Jurkat, Clone E6-1 (cell line): ENCODE measurements around the gene ABCA13.
A peak's percentile ranks its signal among the peaks of the same experiment; 100 is the strongest.

Source experiments
- DNase-seq: peaks from one replicate; pipeline ENCODE4 v3.0.0-alpha.2; 2011; ENCODE audit warnings: low read depth, low spot score
- H3K4me3 ChIP-seq: 2 replicates; pipeline ENCODE4 v1.5.1; 2011; ENCODE audit warnings: mild to moderate bottlenecking, low read length, control low read depth, moderate library complexity

ABCA13 gene

DNA sequence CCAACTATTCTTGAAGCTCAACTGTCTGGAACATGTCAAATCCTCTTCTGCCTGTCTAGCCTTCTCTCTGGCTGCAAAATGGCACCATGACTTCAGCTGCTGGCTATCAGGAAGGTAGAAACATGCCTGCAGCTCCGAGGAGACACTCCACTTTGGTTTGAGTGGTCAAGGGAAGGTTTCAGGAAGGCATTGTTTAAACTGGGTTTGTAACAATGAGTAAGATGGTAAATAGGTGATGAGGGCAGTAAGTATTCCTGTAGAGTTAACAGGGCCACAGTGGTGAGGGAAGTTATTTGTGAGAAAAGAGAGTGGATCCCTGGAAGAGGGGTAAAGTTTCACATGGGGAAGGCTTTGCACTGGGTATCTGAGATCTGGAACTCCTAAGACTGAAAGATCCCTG lies 231.5 kb downstream of the ABCA13 start:
- no peak overlapping the region for H3K4me3 ChIP-seq
- DNase-seq = no peak

DNA sequence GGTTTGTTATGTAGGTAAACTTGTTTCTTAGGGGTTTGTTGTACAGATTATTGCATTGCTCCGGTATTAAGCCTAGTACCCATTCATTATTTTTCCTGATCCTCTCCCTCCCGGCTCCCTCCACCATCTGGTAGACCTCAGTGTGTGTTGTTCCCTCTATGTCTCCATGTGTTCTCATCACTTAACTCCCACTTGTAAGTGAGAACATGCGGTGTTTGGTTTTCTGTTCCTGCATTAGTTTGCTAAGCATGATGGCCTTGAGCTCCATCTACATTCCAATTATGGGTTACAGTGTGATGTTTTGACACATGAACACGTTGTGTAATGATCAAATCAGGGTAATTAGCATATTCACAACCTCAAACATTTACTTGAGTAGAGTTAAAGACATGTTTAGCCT lies 237.5 kb downstream of the ABCA13 start:
- no peak for DNase-seq
- no peak overlapping the region for H3K4me3 ChIP-seq

DNA sequence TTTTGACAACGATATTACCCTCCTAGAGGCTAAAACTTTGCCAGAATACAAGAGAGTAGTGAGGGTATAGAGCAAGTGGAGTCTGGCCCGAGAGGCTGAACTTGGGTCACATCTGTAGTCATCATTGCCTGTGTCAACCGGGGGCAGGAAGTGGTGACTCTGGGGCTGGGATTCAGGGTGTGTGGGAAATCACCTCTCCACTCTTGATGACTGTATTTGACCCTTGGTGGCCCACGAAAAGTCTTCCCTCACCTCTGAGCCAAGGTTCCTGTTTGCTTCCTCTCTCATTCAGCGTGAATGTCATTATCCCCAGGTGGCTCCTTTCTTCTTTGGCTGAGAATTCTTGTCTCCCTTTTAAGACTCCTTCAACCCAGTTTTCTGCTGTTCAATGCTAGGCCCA lies 240.4 kb downstream of the ABCA13 start:
- DNase-seq = no peak
- no peak overlapping the region for H3K4me3 ChIP-seq

DNA sequence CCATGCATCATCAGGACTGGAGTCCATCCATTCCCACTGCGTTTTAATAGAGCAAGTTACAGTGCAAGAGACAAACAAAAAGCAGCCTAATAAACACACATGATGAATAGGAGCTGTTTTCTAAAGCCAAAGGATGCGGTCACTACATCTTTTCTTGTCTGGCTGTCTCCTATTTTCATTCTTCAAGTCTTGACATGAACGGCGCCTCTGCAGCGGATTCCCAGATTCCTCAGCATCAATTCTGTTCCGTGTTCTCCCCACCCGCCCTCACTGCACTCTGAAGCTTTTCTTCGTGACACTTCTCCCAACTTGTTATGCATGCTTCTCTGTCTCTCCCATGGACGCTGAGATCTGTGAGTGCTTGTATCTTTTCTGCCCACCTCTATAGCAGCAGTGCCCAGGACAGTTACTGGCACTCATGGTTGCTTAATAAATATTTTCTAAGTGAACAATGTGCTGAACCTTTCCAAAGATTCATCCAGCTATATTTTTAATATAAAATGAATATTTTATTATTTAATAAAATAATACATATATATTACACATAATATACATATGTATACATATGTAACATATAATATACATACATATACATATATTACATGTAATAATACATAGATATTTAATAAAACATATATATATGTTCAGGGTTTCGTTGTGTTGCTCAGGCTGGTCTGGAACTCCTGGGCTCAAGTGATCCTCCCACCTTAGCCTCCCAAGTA lies 242.9 kb downstream of the ABCA13 start:
- DNase-seq = no peak
- no peak overlapping the region for H3K4me3 ChIP-seq

DNA sequence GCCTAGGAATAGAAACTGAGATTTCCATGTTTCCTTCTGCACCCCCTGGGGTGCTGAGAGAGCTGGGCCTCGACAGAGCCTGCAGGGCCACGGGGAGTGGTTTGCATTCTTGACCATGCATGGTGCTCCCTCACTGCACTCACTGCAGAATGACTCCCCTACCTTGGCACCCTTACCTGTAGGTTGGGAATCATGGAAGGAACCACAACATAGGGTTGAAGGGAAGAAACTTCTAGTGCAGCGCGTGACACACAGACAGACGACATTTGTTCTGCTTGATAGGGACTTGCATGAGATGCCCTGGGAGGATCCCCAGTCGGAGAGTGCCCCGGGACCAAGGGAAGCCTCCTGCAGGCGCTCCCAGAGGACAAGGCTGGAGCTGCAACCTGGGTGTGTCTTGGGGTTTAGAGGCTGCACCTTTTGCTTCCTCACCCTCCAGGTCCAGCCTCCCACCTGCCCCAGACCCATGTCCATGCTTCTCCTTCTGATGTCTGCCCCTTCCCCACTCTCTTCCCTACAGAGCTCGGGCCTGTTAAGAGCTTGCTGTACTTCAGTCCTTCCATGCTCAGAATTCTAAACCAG lies 245.2 kb downstream of the ABCA13 start:
- no peak overlapping the region for H3K4me3 ChIP-seq
- DNase-seq = no peak

DNA sequence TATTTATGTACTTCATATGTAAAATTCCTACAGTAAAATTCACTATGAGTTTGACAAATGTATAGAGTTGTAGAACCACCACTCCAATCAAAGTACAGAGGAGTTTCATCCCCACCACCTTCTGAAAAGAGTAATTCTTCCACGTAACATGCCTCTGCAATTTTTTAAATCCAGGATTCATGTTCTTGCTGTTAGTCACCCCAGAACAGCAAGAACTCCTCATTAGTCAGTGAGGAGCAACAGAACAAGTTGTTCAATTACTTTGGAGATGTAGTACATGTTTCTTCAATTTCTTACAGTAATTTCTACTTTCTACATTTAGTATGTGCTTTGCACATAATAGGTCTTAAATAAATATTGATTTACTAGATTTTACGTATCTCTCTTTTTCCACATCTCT lies 248.1 kb downstream of the ABCA13 start:
- DNase-seq = no peak

DNA sequence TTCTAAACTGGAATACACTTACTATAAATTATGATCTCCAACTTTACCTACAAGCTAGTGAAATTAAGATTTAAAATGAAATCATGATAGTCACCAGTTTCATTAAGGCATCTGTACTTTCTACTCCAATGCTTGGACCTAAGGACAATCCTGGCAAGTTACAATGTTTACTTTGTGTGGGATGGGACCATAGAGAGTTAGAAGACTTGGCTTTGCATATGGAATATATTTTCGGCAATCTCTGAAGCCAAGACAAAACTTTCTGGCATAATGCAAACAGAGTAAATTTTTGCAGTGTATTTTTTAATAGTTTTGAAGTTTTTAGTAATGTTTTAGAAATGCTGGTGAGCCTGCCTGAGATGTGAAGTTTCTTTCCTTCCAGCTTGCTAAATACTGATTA lies 248.9 kb downstream of the ABCA13 start:
- DNase-seq = no peak

More for the DNA sequence above, 248.1 kb downstream of the ABCA13 start:
- no peak overlapping the region for H3K4me3 ChIP-seq

DNA sequence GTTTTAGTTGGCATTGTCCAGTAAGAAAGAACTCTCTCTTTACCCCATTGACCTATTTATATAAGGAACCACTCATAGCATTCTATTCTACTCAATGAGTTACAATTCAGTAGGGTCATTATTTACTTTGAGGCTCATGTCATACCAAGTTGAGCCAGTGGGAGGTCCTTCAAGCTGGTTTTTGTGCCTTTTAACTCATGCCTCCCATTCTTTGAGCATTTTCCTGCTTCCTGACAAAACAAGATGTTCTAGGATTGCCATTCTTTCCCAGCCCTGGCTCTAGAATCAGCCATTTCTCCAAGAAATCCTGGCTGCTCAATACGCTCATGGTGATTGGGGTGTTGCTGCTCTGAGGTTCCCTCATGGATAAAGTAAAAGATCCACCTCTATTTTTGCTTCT lies 250.1 kb downstream of the ABCA13 start:
- no peak for DNase-seq
- H3K4me3 ChIP-seq = no peak overlapping the region

More for the DNA sequence above, 248.9 kb downstream of the ABCA13 start:
- no peak overlapping the region for H3K4me3 ChIP-seq

DNA sequence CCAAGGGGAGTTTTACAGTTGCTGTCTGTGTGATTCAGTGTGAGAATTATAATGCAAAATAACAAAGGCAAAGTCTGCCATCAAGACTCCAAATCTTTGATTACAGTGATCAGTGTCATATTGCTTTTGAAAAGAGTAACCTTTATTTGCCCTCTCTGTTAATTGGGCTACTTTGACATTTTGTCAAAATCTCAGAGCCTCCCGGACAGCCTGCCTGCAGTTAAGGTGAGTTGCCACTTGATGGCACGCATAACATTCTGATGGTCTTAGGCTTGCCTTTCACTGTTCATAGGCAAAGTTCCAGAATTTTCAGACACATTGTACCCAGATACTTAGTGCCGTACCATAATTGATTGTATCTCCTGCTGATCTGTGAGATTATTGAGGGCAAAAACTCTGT lies 253.5 kb downstream of the ABCA13 start:
- DNase-seq = peak; percentile 55
- no peak overlapping the region for H3K4me3 ChIP-seq

DNA sequence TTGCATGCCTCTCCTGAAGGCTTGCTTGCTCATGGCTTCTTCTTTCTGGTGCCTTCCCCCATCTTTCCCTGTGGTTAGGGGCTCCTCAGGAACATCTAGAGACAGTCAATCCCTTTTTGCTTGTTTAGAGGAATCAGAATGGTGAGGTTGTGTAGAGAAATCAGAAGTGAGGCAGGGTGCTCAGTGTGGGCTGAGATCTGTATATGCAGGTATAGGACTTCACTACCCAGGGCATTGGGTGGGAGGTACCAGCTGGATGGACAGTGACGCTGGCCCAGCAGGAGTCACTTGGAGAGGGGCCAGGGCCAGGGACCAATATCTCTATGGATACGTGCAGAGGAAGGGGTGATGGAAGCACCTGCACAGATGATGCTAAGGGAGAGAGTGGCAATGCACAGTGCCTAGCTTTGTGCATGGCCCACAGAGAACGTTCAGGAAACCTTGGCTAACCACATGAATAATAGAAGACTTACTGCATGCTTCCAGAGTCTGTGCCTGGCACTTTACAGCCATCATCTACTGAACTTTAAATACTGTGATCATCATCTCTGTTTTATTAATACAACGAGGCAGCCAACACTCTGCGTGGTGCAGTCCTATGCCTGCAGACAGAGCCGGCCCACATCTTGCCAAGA lies 255.2 kb downstream of the ABCA13 start:
- no peak overlapping the region for H3K4me3 ChIP-seq
- DNase-seq = peak; percentile 63

DNA sequence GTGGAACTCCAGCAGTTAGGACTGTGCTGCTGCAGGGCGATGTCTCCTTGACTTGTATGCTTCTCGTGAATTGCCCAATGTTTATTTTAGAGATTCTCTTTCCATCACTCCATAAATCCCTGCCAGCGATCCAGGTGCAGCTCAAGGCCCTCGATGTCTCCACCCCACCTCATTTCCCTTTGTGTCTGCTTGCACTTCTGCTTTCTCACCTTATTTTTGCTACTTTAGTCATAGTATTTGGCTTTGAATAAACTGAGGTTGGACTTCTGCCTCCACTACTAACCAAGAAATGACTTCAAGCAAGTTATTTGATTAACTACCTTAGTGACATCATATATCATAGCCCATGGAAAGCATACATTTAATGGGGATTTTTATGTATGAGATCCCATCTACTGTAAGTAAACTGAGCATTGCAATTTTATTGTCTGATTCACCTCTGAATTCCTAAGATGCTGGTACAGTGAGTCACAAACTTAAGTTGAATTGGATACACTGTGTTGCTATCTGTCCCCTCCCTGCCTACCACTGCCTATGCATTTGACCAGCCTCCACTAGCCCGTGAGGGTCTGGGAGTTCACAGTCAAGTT lies 255.8 kb downstream of the ABCA13 start:
- DNase-seq = no peak
- no peak overlapping the region for H3K4me3 ChIP-seq

DNA sequence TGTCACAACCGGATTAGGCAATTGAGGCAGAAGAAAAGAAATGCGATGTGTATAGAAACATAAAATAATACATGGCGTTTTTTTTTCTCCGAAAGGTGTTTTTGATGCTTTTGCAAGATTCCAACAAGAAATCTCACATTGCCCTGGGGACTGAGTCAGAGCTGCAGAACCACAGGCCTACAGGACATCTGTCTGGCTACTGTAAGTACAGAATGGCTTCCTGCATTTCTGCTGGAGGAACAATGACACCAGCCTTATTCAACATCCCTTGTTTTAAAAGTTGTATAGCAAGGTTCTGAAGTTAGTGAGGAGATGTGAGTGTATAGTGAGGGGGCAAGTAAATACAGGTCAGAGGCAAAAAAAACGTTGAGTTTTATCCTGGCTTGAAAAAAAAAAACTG lies 256.4 kb downstream of the ABCA13 start:
- no peak for DNase-seq
- H3K4me3 ChIP-seq = no peak overlapping the region

DNA sequence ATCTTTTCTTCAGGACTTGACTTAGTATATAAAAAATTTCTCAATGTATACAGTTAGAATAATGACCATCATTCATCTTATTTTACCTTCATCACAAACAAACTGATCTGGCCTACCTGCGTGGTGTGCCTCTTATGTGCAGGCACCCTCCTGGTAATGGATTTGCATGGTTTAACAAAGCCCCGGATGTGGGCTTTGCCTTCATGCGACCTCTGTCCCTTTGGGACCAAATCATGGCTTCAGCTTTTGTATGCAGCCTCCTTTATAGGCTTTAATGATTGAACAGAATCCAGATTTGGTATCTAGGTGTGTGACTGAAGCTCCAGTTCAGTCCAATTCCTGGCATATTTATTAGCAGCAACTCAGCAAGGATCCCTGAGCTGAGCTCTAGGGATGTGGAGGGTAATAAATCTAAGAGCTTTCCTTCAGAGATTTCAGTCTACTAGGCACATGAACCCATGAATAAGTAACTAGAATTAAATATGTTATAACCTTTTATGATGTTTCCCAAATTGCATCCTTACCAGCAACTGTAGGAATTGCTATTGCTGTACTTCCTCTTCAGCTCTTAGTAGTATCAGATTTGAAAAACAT lies 256.9 kb downstream of the ABCA13 start:
- DNase-seq = no peak
- H3K4me3 ChIP-seq = no peak overlapping the region

DNA sequence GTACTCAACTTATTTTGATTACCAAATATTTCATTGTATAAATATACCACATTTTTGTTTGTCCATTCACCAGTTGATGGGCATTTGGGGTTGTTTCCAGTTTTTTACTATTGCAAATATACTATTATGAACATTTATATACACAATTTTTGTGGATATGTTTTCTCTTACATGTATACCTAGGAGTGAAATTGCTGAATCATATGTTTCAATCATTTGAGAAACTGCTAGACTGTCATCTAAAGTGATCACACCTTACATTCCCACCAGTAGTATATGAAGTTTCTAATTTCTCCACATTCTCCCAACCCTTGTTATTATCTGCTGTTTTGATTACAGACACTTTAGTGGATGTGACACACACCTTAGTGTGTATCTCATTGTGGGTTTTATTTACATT lies 257.9 kb downstream of the ABCA13 start:
- no peak overlapping the region for H3K4me3 ChIP-seq
- no peak for DNase-seq

DNA sequence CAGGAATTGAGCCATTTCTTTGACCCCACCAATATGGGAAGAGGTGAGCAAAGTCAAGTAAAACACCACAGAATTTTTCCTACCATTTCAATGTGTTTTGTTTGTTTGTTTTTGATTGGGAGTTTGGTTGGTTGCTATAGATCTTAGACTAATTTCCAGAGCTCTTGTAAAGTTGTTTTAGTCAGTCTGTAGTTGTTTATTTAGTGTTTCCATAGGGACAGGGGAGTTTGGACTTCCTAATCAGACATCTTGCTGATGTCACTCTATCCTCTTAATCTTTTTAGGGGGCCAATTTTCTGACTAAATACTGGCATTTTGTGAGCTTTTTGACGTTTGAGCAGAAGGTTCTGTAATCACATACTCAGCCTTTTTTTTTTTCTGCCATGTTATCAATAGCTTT lies 266.9 kb downstream of the ABCA13 start:
- no peak overlapping the region for H3K4me3 ChIP-seq
- DNase-seq = no peak

DNA sequence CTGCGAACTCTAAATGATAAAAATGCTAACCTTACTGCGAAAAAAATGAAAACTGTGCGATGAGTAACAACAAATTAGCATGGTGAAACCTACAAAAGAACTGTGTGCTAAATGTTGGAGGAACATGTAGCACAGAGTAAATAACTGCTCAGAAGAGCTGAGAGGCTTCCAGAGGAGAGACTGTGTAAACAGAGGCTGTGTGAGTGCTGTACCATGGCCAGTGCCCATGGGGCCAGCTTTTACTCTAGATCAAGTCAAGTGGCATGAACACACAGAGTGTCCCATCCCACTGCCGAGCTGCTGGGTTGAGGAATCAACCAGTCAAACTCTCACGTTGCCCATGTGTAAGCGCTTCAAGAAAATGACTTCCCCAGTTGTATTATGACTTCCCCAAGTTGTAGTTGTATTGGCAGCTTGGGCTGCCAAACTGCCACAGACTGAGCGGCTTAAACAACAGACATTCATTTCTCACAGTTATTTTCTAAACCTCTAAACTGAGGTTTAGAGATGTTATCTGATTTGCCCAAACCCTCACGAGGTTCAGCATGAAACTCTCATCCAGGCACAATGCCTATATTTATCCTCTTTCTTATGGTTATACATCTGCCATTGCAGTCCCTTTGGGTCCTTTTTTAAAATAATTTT lies 270.7 kb downstream of the ABCA13 start:
- DNase-seq = peak; percentile 72
- H3K4me3 ChIP-seq = no peak overlapping the region; the same call in 1 of the 2 replicates

DNA sequence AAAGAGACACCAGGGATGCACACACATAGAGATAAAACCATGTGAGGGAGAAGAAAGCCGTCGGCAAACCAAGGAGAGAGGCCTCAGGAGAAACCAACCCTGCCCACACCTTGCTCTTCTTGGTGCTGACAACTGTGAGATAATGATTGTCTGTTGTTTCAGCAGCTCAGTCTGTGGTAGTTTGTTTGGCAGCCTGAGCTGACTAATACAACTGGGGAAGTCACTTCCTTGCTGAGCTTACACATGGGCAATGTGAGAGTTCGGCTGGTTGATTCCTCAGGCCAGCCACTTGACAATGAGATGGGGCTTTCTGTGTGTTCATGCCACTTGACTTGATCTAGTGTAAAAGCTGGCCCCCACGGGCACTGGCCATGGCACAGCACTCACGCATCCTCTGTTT lies 271.8 kb downstream of the ABCA13 start:
- DNase-seq = peak; percentile 59
- H3K4me3 ChIP-seq = no peak overlapping the region

DNA sequence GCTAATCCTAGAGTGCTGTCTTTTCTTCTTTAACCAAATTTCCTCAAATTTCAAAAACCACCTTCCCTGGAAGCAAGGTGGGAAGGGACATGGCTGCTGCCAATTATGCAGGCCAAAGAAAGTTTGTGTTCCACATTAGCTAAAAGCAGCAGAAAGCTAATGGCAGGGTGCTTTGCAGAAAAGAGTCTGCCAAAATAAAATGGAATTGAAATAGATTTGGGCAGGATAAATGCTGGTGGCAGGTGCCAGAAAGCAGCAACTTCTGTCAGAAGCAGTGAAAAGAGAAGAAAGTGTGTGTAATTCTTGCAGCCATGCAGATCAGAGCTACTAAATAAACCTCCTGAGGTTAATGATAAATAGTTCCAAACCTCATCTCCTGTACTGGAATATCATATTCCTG lies 275.5 kb downstream of the ABCA13 start:
- no peak for DNase-seq
- no peak overlapping the region for H3K4me3 ChIP-seq

DNA sequence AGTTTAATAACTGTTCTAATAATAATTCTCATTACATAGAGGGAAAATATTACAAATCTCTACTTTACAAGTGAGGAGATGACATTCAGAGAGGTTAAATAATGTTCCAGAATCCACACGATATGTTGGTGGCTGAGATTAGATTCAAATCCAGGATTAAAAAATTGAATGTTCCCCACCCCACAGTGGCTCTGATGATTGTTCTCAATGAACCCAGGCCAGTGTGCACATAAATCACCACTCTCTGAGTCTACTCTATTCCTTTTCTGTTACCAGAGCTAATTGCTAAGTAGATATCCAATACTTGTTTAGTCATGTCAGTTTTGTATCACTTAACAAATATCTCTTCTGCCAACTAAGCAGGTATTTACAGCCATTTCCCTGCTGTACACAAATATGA lies 281.0 kb downstream of the ABCA13 start:
- DNase-seq = no peak

More for the DNA sequence above, 281.0 kb downstream of the ABCA13 start:
- H3K4me3 ChIP-seq = no peak overlapping the region
